GM18868 (cell line): ENCODE data around the gene COL4A2.
"Not testable (repeated sequence)": the region's sequence is repeated elsewhere in the genome, so short reads cannot be mapped to it uniquely, and the experiment has no call there.

ENCODE experiments used
- ATAC-seq: cut with Tn5 transposase; IDR thresholded peaks from one replicate; pipeline ENCODE4 v1.9.1; 2021; ENCODE audit warnings: mild to moderate bottlenecking, moderate library complexity; ENCODE audit not compliant: unreplicated experiment

COL4A2 gene

DNA sequence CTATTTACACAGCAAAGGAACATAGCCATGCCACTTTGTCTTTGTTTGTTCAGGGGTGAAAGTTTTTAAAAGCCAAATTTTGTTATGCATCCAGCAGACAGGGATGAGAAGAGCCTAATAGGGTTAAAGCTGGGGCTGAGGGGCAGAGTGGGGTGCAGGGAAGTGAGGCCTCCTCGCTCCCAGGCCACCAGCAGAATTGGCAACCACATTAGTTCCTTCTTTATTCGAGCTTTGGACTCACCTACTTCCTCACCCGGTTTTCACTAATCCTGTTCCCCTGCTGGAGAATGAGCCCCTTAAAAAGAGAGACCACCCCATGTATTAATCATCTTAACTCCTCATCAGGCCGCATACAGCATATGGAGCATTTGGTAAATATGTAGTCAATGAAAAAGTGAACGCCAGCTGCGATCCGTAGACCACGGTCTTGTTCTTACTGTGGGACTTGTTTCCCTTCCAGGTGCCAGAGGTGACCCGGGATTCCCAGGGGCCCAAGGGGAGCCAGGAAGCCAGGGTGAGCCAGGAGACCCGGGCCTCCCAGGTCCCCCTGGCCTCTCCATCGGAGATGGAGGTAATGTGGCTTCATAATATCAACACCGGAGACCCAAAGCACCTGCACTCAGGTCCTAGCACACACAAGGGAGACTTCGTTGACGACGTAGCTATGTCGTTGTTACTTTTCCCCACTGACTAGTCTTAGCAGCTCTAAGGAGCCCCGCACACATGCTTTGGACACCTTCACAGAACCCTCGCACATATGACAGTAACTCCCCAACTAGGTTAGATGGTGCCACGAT lies 142.3 kb downstream of the COL4A2 start:
- ATAC-seq: no peak

DNA sequence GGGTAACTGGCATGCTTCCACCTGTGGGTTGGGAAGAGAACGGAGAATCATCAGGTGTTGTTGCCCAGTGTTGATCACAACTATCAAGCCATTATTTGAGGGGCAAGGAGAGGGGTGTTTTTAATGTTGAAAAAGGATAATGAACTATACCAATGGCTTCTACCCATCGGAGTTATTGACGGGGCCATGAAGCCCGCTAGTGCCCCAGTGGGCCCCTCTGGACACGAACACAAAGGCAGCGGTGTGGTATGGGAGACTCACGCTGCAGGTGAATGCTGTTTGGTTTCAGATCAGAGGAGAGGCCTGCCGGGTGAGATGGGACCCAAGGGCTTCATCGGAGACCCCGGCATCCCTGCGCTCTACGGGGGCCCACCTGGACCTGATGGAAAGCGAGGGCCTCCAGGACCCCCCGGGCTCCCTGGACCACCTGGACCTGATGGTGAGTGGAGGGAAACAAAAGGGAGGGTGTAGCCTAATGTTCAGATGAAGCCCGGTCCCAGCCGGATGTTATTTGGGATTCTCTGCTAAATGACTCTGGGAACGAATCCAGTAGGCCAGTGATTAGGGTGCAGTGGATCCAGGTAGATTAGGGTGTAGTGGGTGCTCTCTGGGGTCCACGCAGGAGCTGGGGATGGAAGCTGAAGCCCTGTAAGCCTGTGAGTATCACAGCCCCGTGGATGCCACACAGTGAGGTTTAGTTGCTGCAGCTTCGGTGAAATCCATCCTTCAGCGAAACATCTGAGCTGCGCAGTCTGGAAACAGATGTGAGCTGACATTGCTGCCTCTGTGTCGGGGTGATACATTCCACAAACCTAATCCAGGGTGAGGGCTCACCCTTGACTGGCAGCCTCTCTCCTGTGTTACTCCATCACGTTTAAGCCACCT lies 143.2 kb downstream of the COL4A2 start:
- no peak for ATAC-seq

DNA sequence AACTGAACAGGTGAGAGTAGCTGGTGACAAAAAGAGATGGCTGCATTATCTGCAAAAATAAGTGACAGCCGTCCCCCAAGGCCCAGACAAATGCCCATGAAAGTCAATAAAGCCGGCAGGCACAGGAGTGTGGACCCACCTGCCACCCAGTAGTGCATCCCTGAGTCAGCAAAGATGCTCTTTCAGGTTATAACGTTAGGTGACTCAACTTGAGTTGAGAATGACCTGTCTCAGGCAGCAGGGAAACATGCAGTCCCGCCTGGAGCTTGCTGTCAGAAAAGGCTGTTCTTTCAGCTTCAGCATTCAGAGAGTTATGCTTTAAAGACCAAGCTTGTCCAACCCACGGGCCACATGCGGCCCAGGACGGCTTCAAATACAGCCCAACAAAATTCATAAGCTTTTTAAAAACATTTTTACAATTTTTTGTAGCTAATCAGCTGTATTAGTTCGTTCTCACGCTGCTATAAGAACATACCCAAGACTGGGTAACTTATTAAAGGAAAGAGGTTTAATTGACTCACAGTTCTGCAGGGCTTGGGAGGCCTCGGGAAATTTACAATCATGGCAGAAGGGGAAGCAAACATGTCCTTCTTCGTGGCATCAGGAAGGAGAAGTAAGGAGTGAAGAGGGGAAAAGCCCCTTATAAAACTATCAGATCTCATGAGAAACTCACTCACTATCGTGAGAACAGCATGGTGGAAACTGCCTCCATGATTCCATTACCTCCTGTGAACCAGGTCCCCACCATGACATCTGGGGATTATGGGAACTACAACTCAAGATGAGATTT lies 144.1 kb downstream of the COL4A2 start:
- no peak for ATAC-seq

DNA sequence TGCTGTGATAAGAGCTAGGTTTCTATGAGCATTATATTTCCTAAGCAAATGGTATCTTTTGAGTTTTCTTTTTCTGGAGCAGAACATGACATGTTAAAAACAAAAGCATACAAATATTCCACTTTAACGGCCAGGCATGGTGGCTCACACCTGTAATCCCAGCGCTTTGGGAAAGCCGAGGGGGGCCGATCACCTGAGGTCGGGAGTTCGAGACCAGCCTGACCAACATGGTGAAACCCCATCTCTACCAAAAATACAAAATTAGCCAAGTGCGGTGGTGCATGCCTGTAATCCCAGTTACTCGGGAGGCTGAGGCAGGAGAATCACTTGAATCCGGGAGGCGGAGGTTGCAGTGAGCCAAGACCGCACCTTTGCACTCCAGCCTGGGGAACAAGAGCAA lies 146.0 kb downstream of the COL4A2 start:
- ATAC-seq: not testable (repeated sequence)

DNA sequence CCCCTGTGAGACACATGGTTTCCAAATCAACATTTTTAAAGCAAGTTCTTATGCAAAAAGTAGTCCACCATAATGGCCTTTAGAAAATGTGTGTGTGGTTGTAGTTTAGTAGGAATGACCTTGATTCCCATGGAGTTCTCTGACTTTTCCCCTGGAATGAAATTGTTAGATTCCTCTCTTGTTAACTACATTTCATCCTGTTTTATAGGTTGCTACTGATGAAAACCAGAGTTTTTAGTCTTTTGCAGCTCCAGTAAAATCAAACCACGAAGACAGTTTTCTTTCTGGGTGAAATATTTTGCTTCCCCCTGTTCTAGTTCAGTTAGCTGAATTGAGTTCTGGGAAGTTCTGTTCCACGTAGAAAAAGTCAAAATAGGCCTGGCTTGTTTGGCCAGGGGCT lies 146.7 kb downstream of the COL4A2 start:
- no peak for ATAC-seq

- no peak for ATAC-seq
Observed at GRCh38 chr13:110454227-110454859, 147.3 kb downstream of the COL4A2 start.

DNA sequence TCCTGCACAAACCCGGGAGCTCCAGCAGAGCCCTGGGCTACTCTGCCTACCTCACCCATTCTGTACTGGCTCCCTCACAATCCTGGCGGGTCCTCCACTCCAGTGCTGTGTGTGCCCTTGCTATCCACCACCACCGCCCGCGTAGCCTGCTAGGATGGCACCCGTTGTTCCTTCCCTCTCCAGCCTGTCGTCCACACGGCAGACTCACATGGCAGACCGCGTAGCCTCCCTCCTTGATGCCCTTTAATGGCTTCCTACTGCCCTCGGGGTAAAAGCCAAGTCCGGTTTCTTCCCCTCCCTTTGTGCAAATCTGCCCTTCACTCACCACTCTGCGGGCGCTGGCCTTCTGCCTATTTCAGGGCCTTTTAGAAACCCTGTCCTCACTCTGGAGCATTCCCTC lies 147.9 kb downstream of the COL4A2 start:
- no peak for ATAC-seq

- no peak for ATAC-seq
Observed at GRCh38 chr13:110455444-110455843, 148.4 kb downstream of the COL4A2 start.

- ATAC-seq: peak; percentile 97
Observed at GRCh38 chr13:110455941-110456340, 148.9 kb downstream of the COL4A2 start.

- ATAC-seq: no peak
Observed at GRCh38 chr13:110456550-110456949, 149.5 kb downstream of the COL4A2 start.

- no peak for ATAC-seq
Observed at GRCh38 chr13:110457361-110457760, 150.3 kb downstream of the COL4A2 start.

DNA sequence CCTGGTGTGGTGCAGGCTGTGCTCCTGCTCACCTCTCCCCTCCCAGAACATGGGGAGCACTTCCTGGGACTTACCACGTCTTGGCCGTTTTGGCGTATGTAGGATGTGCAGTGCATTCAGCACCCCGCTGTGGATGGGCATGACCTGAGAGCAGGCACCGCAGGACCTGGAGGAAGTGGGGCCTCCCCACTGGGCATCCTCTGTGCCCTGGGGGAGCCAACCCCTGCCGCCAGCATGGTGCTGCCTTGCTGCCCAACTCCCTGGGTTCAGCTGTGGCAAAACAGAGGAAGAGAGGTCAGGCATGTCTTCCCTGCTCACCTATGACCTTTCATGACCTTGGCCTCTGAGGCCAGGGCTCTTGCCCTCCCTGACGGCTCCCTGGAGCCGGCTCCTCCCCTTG lies 150.9 kb downstream of the COL4A2 start:
- no peak for ATAC-seq

GRCh38 chr13:110458594-110459365 lies 151.7 kb downstream of the COL4A2 start:
- no peak for ATAC-seq

DNA sequence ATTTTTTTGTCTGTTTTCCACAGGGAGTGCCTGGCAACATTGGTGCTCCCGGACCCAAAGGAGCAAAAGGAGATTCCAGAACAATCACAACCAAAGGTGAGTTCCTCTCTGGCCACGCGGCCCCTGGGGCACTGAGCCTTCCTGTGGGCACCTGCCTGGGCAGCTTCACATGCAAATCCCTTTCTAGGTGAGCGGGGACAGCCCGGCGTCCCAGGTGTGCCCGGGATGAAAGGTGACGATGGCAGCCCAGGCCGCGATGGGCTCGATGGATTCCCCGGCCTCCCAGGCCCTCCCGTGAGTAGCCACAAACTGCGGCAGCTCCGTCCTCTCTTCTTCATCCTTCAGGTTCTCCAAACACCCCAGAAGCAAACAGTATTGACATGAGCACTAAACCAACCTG lies 155.0 kb downstream of the COL4A2 start:
- ATAC-seq: no peak

- no peak for ATAC-seq
Observed at GRCh38 chr13:110463156-110463555, 156.1 kb downstream of the COL4A2 start.

DNA sequence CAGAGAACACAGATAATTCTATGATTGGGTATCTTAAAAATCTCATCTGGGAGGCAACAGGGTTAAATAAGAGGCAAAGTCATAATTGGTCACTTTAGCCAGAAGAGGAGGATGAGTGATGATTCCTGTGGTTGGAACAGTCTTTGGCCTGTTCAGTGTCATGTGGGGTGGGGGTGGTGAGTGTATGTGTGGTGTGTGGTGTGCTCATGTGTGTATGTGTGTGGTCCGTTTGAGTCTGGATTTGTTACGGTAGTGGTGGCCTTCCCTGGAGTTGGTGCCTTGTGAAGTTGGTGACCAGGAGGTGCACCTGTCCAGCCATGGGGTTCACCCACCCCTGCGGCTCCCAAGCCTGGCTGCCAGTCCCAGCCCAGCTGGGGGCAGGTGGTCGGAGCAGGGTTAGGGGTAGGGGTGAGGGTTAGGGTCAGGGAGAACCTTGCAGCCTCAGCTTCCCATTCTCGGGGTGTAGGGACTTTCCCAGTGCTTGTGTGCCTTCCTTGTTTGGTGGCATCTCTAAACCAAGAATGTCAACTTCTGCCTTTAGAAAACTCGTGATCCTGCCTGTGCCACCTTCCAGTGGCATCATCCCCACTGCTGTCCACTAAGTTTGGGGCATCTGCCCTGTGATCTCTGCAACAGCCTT lies 156.9 kb downstream of the COL4A2 start:
- no peak for ATAC-seq

DNA sequence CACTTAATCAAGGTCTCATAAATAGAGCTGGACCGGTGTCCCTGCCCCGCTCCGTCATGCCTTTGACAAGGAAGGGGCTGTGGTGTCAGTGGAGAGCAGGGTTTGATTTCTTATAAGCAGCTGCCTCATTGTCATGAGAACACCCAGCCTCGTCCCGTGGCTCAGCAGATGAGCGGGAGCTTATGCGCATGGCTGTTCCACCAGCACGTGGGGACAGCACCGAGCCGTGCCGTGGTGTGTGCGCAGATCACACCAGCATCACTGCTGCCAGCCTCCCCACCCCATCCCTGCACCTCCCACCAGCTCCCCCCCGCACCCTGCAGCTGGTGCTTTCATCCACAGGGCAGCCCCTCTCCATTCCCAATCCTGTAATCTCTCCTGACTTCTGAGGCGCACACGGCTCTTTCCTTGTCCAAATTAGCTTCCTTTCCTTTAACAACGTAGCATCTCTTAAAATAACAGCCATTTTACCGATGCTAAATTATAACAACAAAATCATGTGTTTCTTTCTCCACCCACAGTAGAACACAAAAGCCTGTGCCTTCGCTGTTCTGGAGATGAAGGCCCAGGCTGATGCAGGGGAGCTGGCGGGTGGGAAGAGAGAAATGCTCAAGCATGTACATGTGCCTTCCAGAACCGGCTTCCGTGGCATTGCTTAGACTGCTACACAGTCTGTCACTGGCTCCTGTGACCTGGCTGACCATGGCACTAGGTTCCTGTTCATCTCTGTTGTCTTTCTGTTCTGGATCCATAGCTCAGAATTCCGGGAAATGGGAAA lies 157.7 kb downstream of the COL4A2 start:
- ATAC-seq: no peak

DNA sequence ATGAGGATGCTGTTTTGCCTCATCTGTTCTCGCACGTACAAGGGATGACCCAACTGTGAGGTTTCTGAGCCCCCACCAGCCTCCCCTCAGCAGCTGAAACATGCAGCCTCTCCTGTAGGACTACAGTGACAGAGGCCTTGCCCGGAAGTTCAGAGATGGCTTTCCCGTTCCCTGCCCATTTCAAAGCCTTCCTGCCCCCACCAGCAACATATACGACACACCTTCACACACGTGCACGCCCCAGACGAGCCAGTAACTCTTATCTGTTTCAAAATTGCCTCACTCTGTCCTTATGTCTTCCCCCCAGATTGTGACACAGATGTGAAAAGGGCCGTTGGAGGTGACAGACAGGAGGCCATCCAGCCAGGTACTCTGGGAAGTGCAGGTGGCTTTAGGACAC lies 158.6 kb downstream of the COL4A2 start:
- no peak for ATAC-seq
